NCI-H526 (cell line): ENCODE data around the gene KCNB1.

Experiments
- DNase-seq, 2 experiments: peaks; one replicate each; lab custom pipeline; 2025; lab: John Stamatoyannopoulos, UW

The KCNB1 gene

DNA sequence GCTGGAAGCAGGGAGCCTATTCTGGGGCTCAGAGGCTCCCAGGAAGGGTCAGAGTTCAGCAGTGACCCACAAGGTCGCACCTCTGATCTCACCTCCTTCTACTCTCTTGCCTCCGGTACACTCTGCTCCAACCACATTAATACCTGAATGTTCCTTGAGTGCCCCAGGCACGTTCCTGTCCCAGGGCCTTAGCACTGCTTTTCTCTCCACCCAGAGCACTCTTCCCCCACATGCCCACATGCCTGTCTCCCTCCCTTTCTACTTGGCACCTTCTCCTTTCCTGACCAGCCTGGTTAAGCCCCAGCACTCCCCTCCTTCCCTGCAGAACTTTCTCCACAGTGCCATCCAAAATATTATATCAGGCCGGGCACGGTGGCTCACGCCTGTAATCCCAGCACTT is 13.4 kb downstream of the KCNB1 start:
- no peak for DNase-seq

DNA sequence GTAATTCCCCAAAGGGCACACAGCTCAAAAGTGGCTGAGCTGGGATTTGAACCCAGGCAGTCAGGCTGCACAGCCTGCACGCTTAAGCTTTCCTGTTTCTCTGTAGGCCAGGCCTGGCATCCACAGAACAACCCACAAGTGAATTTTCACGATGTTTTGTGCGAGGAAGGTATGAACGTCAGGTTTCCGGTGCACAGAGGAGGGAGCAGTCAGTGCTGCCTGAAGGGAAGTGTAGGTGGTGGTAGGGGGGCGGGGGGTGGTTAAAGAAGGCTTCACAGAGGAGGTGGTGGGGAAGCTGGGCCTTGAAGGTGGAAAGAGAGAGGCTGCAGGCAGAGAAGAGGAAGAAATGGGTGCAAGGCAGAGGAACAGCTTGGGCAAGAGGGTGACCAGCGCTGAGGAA is 14.1 kb downstream of the KCNB1 start:
- no peak for DNase-seq

DNA sequence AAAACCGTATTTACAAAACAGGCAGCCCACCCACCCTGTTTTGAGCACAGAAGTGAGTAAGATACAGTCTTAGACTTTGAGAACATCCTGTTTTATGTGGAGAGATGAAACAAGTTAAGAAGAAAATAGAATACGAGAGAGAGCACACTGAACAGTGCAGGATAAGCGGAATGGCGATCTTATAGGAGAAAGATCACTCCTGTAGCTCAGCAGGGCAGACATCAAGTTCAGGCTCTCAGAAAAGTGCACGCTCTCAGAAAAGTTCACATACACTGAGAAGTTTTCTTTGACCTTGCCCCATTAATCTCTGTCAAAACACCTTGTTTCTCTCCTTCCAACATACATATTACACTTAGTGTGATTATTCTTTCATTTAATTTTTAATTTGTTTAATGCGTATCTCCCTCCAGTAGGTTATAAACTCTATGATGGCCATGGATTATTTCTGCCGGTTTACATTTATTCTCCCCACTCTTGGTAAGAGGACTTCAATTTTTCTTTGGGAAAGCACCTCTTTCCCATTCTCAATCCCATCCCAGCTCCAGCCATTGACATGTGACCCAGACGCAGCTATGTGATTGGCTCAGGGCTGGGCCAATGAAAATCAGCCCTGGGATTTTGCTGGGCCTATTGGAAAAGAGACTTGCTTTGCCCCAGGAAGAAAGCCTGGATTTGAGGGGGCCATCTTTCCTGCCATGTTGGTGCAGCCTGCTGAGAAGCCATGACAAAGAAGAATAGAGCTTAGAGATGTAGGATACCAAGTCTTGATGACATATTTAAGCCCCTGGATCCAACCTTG is 16.2 kb downstream of the KCNB1 start:
- no peak for DNase-seq

DNA sequence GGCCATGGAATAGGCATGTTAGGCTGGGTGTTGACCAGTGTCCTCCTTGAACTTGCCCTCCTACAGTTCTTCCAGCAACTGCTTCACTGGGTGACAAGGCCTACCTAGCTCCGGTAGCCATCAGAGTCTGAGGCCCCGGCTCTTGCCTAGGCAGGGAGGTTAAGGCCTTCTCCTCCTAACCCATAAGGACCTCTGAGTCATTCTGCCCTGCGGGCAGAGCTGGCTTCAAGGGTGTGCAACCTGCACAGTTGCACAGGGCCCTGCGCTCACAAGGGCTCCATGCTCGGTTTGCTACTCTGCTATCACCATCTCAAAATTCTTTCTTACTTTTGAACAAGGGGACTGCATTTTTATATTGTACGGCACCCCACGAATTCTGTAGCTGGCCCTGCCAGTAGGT is 17.9 kb downstream of the KCNB1 start:
- DNase-seq: no peak

DNA sequence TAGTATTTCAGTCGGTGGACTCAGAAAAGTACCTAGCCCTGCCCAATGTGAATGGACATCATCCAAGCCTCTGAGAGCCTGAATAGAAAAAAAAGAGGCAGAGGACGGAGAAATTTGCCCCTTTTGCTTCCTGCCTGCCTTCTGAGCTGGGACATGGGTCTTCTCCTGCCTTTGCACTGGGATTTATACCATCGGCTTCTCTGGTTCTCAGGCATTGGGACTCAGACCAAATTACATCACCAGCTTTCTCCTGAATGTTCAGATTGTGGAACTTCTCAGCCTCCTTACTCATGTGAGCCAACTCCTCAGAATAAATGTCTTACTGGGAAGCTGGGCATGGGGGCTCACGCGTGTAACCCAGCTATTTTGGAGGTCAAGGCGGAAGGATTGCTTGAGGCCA is 19.8 kb downstream of the KCNB1 start:
- DNase-seq: no peak

DNA sequence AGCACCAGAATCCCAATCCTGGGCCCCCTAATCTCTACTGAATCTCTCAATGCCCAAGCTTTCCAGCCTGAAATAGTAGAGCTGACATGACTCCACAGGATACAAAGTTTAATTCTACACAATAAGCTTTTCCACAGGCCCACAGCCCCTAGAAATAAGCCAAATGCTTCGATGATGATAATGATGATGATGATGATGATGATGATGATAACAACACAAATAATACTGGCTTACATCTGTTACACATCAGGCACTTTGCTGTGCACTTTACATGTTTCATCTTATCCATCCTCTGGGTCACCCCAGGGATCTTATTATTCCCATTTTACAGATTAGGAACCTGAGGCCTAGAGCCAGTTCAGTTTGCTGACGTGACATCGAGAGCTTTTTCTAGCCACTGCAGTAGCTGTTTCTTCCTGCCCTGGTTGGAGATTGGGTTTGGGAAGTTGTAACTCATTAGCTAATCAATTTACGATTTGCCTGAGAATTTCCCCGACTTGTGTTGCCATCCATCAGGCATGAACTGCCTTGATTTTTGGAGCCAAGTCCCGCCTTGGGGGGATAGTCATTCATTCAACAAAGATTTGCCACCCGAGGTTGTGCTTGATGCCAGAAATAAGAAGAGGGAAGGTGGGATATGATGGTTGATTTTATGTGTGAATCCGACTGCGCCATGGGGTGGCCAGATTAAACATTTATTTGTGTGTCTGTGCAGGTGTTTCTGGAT is 20.4 kb downstream of the KCNB1 start:
- DNase-seq: no peak

DNA sequence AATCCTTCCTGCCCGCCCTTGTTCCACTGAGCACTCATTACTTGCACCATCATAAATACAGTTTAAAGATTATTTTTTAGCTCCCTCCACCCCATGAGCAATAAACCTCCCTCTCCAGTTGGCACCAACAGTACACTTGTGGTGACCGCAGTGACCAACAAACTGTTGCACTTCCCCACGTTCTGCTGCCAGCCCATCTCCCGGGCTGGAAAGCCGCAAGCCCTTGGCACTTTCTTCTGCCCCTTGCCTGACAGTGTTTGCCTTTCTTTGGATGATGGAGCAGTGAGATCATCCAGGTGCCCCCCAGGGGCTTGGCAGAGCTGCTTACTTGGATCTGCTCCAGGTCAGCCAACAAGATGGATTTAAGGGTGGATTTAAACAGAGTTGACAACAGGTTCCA is 21.6 kb downstream of the KCNB1 start:
- DNase-seq: no peak

DNA sequence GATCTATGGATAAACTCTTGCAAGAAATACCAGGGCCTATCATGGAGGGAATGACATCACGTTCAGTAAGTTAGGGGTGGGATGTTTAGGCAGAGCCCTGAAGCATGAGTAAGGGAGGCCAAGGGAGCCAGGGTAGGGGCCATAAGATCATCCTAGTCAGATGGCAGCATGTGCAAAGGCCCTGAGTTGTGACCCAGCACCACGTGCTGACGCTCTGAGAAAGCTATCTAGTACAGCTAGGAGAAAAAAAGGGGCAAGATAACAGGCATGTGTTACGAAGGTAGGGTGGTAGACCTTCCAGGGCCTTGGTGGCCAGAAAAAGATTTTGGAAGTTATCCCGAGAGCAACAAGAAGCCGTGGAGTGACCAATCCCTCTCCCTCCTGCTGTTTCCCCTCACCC is 22.3 kb downstream of the KCNB1 start:
- no peak for DNase-seq

DNA sequence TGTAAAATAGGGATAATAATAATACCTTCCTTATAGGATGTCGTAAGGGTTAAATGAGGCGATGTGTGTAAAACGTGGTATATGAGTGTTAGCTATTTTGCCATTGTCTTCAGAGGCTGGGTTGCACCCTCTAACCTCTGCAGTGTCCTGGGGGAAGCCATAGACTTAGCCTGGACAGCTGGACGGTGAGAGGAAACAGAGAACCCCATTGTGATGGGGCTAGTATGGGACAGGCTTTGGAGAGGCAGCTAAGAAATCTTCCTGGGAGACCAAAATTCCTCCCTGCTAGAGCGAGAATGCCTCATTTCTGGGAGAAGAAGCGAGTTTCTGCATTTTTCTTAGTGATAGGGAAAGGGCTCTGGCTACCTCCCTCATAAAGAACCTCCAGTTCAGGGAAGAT is 22.8 kb downstream of the KCNB1 start:
- DNase-seq: no peak

DNA sequence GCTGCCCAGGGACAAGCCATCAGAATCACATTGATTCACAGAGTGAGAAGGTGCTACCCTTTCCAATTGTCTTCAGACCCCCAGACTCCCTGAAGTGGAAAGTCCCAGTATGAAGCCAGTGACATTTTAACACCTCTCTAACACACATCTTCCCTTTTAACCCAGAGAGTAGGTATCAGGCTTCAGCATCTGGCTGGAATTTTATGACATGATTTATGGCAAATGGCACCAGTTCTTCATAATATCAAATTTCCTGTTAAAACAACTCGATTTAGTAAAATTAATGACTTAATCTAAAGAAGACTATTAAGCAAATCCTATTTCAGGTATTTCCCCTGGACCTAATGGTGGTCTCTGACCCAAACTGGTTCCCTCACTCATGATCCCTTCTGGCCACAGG is 25.0 kb downstream of the KCNB1 start:
- no peak for DNase-seq

DNA sequence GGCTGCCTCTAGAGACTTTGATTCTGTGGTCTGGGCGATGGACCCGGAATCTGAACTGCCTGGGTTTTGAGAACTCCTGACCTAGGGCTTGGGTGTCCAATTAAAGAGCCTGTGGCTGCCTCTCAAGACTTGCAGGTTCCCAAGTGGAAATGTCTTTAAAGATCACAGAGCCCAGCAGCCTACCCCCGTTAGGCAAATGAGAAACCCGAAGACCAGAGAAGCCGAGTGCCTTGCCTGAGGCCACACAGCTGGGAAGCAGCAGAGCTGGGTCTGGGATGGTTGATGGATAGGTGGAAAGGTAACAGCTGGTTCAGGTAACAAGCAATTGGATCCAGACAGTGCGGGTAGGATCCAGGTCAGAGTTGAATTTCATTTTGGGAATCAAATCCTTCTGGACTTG is 25.8 kb downstream of the KCNB1 start:
- no peak for DNase-seq

DNA sequence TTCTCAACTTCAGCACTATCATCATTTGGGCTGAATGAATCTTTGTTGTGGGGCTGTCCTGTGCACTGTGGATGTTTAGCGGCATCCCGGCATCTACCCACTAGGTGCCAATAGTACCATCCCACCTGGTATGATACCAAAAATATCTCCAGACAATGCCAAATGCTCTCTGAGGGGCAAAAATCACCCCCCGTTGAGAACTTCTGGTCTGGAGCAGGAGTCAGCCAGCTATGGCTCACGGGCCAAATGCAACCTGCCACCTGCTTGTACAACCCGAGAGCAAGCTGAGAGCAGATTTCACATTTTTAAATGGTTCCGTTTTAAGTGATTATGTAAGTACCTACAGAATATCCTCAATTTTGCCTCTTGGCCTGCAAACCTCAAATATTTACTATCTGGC is 26.8 kb downstream of the KCNB1 start:
- DNase-seq: no peak

DNA sequence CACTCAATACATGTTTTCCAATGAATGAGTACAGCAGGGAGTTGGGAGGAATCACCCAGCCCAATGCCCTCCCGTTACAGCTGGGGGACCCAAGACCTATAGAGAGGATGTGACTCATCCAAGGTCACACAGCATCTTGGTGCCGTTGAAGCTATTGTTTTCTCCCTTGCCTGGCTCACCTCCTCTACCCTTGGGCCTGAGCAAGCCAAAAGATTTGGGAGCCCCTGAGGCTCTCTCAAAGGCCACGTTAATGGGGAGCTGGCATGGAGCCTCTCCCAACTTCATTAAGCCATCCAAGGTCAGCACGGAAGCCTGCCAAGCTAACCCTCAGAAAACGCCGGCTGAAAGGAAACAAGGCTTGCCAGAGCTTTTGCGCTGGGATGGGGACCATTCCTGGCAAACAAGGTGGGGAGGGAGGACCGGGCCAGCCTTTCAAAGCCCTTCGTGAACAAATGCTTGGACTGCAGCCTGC is 30.4 kb downstream of the KCNB1 start:
- DNase-seq: no peak

DNA sequence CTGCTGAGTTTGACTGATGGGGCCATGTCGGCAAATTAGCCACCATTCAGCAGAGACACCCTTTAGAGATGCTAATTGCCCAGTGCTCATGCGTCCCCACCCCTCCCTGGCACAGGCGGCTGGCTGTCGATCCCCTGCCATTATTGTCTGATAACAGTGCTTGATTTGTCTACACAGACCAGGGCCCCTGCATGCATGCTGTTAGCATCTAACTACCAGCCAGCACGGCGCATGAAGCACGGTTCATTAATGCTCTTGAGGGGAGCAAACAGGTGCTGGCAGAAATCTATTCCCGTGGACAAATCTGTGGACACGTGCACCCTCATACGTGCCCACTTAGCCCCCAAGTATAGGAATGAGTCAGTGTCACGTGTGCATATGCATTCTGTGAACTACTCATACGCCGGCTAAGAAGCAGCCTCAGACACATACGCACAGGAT is 32.2 kb downstream of the KCNB1 start:
- peak in 1 of 2 experiments; percentile 14 for DNase-seq

DNA sequence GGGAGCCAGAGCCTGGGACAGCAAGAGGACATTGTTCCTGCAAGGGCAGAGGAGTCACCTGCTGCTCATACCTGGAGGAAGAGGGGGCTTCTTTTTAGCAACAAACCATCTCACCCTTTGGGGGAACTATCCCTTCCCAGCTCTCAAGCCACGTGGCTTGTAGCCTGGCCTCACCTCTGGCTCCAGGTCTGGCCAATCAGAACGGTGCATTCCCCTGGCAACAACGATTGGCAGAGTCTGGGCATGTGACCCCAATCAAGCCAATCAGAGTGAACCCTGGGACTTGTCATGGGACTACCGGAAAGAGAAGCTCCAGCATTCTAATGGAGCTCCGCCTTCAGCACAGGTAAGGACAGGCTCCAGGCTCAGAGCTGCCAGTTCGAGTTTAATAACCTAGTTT is 33.6 kb downstream of the KCNB1 start:
- peak in 1 of 2 experiments; percentile 17 for DNase-seq

DNA sequence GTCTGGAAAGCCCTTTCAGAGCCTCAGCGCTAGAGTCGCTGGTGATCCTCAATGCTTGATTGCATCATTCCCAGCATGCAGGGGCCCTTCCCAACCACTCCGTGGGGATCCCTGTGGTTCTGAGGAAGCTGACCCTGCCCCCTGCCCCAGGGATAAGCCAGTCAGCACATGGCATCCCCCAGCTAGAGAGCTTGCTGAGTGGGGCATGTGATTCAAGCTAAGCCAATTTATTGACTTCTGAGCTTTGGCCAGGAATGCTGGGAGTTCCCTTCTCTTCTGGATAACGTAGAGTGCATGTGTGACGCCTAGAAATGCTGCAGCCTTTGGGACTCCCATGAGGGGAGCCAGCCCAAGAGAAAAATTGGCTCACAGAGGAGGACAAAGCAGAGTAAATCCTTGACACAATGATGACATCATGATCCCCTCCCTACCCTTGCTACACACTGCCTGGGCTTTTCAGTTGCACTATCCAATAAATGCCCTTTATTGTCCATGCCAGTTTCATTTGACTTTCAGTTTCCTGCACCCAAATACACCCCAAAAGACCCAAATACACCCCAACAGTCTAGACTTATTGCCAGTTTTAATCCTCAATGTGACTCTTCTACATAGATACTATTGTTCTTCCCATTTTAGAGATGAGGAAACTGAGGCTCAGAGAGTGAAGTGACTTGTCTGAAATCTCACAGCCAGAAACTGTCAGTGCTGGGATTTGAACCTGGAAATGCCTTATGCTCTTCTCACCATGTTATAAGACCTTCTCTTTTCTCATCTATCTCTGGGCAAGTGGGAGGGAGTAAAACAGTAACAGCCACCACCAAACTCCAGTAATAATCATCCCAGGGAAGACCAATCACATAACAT is 34.3 kb downstream of the KCNB1 start:
- DNase-seq: no peak

DNA sequence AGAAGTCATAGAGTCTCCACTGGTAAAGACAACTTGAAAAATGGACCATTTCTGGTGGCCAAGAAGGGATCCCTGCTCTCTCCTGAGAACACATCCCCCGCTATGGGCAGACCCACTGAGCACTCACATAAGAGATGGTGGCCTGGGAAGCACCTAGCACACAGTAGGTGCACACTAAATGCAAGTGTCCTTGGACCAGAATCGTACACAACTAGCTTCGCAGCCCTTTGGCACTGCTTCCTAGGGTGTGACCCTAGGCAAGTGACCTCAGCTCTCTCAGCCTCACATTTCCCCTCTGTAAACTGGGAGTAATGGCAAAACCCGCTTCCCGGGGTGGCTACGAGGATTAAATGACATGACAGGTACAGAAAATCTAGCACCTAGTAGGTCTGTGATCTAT is 35.1 kb downstream of the KCNB1 start:
- no peak for DNase-seq

DNA sequence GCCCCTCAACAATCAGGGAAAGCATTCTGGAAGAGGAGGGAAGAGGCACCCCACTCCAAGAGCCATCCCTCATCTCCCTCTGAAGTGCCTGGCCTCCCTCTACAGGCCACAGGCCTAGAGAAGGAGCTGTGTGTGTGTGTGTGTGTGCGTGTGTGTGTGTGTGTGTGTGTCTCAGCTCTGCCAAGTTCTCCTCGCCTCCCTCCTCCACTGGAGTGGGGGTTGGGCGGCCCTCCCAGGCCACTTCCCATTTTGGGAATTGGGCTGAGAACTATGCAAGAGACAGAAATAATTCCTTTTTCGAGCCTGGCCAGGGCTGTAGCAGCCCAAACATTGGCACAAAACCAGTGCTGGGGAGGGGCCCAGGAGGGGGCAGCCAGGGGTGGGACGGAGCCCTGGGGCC is 35.7 kb downstream of the KCNB1 start:
- DNase-seq: no peak

DNA sequence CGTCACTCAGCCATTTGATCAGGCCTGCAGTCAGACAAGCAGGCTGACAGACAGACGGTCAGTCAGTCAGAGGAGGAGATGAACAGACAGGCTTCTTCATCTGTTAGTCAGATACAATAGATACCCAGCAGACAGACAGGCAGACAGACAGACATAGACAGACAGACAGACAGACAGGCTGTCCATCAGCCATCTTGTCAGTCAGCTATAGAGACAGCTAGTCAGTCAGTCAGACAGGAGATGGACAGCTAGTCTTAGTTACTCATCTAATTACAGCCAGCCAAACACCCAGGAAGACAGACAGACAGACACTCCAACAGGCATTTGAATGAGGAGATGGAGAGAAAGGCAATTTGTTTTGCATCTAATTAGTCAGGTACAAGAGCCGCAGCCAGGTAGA is 36.4 kb downstream of the KCNB1 start:
- peak; percentile 43 to 76 for DNase-seq

DNA sequence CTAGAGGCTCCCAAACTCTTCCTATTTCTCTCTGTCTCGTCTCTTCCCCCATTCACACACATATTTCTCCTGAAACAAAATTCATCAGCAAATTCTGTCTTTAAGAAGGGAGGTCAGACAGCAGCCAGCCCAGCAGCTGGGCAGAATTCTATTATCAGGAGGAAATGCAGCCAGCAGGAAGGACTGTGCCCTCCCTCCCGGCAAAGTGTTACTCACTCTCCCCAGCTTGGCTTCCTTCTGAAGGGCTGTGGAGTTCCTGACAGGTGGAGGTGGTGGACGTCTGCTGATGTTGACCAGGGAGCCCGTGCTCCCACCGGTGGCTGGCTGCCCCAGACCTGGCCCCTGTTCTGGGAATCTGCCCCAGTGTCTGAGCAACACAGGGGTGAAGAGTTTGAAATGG is 37.3 kb downstream of the KCNB1 start:
- DNase-seq: no peak

DNA sequence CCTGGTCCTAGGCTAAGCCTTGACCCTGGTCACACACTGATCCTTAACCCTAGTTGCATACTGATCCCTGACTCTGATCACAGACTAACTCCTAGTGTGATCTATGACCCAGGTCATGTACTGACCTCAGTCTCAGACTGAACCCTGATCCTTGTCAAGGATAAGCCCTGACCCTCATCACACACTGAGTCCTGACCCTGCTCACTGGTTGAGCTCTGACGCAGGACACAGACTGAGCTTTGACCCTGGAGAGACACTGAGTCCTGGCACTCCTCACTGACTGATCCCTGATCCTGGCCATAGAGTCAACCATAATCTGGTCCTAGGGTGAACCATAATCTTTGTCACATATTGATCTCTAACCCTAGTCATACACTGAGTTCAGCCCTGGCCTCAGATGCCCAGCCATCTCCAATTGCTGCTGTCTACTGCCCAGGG is 37.9 kb downstream of the KCNB1 start:
- no peak for DNase-seq

DNA sequence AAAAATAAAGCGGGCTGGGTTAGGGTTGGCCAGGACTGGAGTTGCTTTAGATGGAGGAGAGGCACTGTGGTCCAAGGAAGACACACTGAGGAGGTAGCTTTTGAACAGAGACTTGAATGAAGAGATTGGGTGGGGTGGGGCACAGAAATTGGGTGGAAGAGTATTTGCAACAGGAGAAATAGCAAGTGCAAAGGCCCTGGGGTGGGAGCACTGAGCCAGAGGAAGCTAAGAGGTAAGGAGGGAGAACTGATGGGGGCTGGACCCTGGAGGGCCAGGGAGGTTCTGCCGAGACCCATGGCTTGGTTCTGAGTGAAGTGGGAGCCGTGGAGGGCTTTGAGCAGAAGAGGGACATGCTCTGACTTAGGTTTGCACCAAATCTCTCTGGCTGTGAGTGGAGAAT is 45.4 kb downstream of the KCNB1 start:
- DNase-seq: no peak
